ENCODE measurements around the gene NUP35.

- TF ChIP-seq POLR2A (IDR thresholded peaks at IDR 0.05; ENCODE audit: low read depth, low read length) (no peak), POLR2AphosphoS5 (IDR thresholded peaks at IDR 0.05; ENCODE audit: low read depth, low read length) (no peak)
Observed at GRCh38 chr2:183157131-183157530, 32.9 kb downstream of the NUP35 start.

Data from GM12892 (cell line).